NCI-H2227 (cell line): ENCODE data around the gene PRMT3.
A peak's percentile ranks its signal among the peaks of the same experiment; 100 is the strongest.
"Not testable (repeated sequence)": the region's sequence is repeated elsewhere in the genome, so short reads cannot be mapped to it uniquely, and the experiment has no call there.

Experiments
- DNase-seq: peaks from one replicate; lab custom pipeline; 2025; ENCODE audit not compliant: unreplicated experiment; lab: John Stamatoyannopoulos, UW

PRMT3 gene

GRCh38 chr11:20453657-20454316 lies 66.3 kb downstream of the PRMT3 start:
- no peak for DNase-seq

- no peak for DNase-seq
Measured at GRCh38 chr11:20457001-20457799, 69.7 kb downstream of the PRMT3 start.

- no peak for DNase-seq
Measured at GRCh38 chr11:20457934-20458680, 70.6 kb downstream of the PRMT3 start.

- DNase-seq = no peak
Measured at GRCh38 chr11:20458905-20459632, 71.6 kb downstream of the PRMT3 start.

- DNase-seq = no peak
Measured at GRCh38 chr11:20459865-20460264, 72.3 kb downstream of the PRMT3 start.

GRCh38 chr11:20464518-20464917 lies 77.0 kb downstream of the PRMT3 start:
- DNase-seq = no peak

- no peak for DNase-seq
Measured at GRCh38 chr11:20467487-20468185, 80.1 kb downstream of the PRMT3 start.

- DNase-seq = no peak
Measured at GRCh38 chr11:20470348-20470747, 82.8 kb downstream of the PRMT3 start.

- not testable (repeated sequence) for DNase-seq
Measured at GRCh38 chr11:20471929-20472328, 84.4 kb downstream of the PRMT3 start.

GRCh38 chr11:20474176-20474881 lies 86.8 kb downstream of the PRMT3 start:
- no peak for DNase-seq

- no peak for DNase-seq
Measured at GRCh38 chr11:20474882-20475517, 87.5 kb downstream of the PRMT3 start.

- no peak for DNase-seq
Measured at GRCh38 chr11:20477418-20478090, 90.0 kb downstream of the PRMT3 start.

- DNase-seq = no peak
Measured at GRCh38 chr11:20479513-20479912, 92.0 kb downstream of the PRMT3 start.

GRCh38 chr11:20483931-20484330 lies 96.4 kb downstream of the PRMT3 start:
- DNase-seq = no peak

- not testable (repeated sequence) for DNase-seq
Measured at GRCh38 chr11:20484416-20484815, 96.9 kb downstream of the PRMT3 start.

GRCh38 chr11:20488352-20488751 lies 100.8 kb downstream of the PRMT3 start:
- DNase-seq = peak; percentile 21

GRCh38 chr11:20489948-20490347 lies 102.4 kb downstream of the PRMT3 start:
- DNase-seq = no peak

- DNase-seq = no peak
Measured at GRCh38 chr11:20493340-20493739, 105.8 kb downstream of the PRMT3 start.
